ENCODE results near the gene ELF5. TPM values are rescaled to one million over a fixed set of nuclear protein-coding genes. Genes with fewer than 3 reads are reported as not detected.

The ELF5 gene
- total RNA-seq, 1 donor from 2014 or later, result not detected

- H3K36me3 ChIP-seq, result peaks cover 46 to 67% of the 10 kb centered on the region in 2 donors
- no peak for DNase-seq (ENCODE audit: low spot score in 2 of 2)
- H3K4me1 ChIP-seq, result no peaks in the 10 kb centered on the region
- H3K27me3 ChIP-seq, result no peaks in the 10 kb centered on the region
- H3K27ac ChIP-seq, result no peak overlapping the region
- no peak overlapping the region for H3K4me3 ChIP-seq
- intact Hi-C loops (cut with DNase I), result no loop called here
- no peak for TF ChIP-seq CTCF (IDR thresholded peaks at IDR 0.05)
- no peaks in the 10 kb centered on the region for H3K9me3 ChIP-seq
These were observed 62.5 kb downstream of the ELF5 start for GRCh38 chr11:34451053-34451452.

DNA sequence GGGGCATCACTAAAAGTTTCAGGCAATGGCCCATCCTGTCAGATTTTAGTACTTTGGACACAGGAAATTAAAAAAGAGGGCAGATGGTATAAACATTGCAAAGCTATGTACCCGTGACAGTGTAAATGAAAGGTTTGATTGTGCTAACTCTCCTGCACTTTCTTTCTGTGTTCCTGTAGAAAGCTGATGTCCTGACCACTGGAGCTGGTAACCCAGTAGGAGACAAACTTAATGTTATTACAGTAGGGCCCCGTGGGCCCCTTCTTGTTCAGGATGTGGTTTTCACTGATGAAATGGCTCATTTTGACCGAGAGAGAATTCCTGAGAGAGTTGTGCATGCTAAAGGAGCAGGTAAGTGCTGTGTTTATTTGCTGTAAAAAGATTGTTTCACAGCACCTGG is 64.6 kb downstream of the ELF5 start:
- no peak for DNase-seq (ENCODE audit: low spot score in 2 of 2)
- intact Hi-C loops (cut with DNase I), result no loop called here
- H3K4me3 ChIP-seq, result no peak overlapping the region
- no peaks in the 10 kb centered on the region for H3K9me3 ChIP-seq
- peaks cover 32 to 47% of the 10 kb centered on the region in 2 donors for H3K36me3 ChIP-seq
- H3K4me1 ChIP-seq, result no peaks in the 10 kb centered on the region
- no peak overlapping the region for H3K27ac ChIP-seq
- H3K27me3 ChIP-seq, result no peaks in the 10 kb centered on the region
- no peak for TF ChIP-seq CTCF (IDR thresholded peaks at IDR 0.05)

GRCh38 chr11:34448223-34448994 is 65.2 kb downstream of the ELF5 start:
- Histone ChIP-seq H3K27ac (no peak overlapping the region), H3K4me1 (no peaks in the 10 kb centered on the region), H3K4me3 (no peak overlapping the region), H3K9me3 (no peaks in the 10 kb centered on the region), H3K27me3 (no peaks in the 10 kb centered on the region), H3K36me3 (peaks cover 26 to 41% of the 10 kb centered on the region in 2 donors)
- no peak for DNase-seq (ENCODE audit: low spot score in 2 of 2)
- TF ChIP-seq CTCF (IDR thresholded peaks at IDR 0.05), result no peak
- intact Hi-C loops (cut with DNase I), result no loop called here

GRCh38 chr11:34447044-34447443 is 66.5 kb downstream of the ELF5 start:
- Histone ChIP-seq H3K4me3 (no peak overlapping the region), H3K4me1 (no peaks in the 10 kb centered on the region), H3K27ac (no peak overlapping the region), H3K9me3 (no peaks in the 10 kb centered on the region), H3K27me3 (no peaks in the 10 kb centered on the region), H3K36me3 (peaks cover 20 to 28% of the 10 kb centered on the region in 2 donors)
- no peak for TF ChIP-seq CTCF (IDR thresholded peaks at IDR 0.05)
- intact Hi-C loops (cut with DNase I), result no loop called here
- no peak for DNase-seq (ENCODE audit: low spot score in 2 of 2)

- H3K4me1 ChIP-seq, result no peaks in the 10 kb centered on the region
- no peaks in the 10 kb centered on the region for H3K27me3 ChIP-seq
- DNase-seq (ENCODE audit: low spot score in 2 of 2), result no peak
- TF ChIP-seq CTCF (IDR thresholded peaks at IDR 0.05), result no peak
- H3K27ac ChIP-seq, result no peak overlapping the region
- H3K36me3 ChIP-seq, result peaks cover 16 to 24% of the 10 kb centered on the region in 2 donors
- no peak overlapping the region for H3K4me3 ChIP-seq
- H3K9me3 ChIP-seq, result no peaks in the 10 kb centered on the region
- intact Hi-C loops (cut with DNase I), result no loop called here
These were observed 67.2 kb downstream of the ELF5 start for GRCh38 chr11:34446386-34446785.

Data from ascending aorta (tissue), 2 donors.